DND-41 (cell line): Measurements from ENCODE around the gene KANSL1L.

Experiments used
- ATAC-seq: fragments of 200-7000 bp; cut with Tn5 transposase; 3 replicates; pipeline ENCODE4 v1.9.1; 2021; ENCODE audit warnings: low read depth; ENCODE audit not compliant: insufficient read depth
- DNase-seq: peaks from one replicate; pipeline ENCODE4 v3.0.0-alpha.2; 2020
- H2AFZ ChIP-seq: 2 replicates; pipeline ENCODE4 v1.6.0; 2012; ENCODE audit warnings: low read depth, low read length
- H3K27ac ChIP-seq: 2 replicates; pipeline ENCODE4 v1.5.1; 2012; ENCODE audit warnings: low read length, inconsistent platforms
- H3K27me3 ChIP-seq: fragments of 200-600 bp; sonication (generic); 2 replicates; pipeline ENCODE4 v1.6.0; 2012; ENCODE audit warnings: low read length, mild to moderate bottlenecking, inconsistent platforms; ENCODE audit not compliant: insufficient read depth, poor library complexity
- H3K36me3 ChIP-seq: 2 replicates; pipeline ENCODE4 v1.5.1; 2012; ENCODE audit warnings: low read length, inconsistent platforms; ENCODE audit not compliant: insufficient read depth
- H3K4me1 ChIP-seq: 2 replicates; pipeline ENCODE4 v1.5.1; 2012; ENCODE audit warnings: mild to moderate bottlenecking, low read length; ENCODE audit not compliant: insufficient read depth
- H3K4me2 ChIP-seq: 2 replicates; pipeline ENCODE4 v1.6.0; 2012; ENCODE audit warnings: mild to moderate bottlenecking, moderate library complexity, low read length, inconsistent platforms; ENCODE audit not compliant: insufficient read depth
- H3K4me3 ChIP-seq, 2 experiments: fragments of 200-600 bp in 1 of 2; shearing (Covaris generic) in 1 of 2; 2 replicates each; pipeline ENCODE4 v1.5.1; 2012 to 2016; ENCODE audit warnings: inconsistent platforms in 2 of 2, low read length in 2 of 2, mild to moderate bottlenecking in 2 of 2, low read depth in 1 of 2, moderate library complexity in 1 of 2
- H3K79me2 ChIP-seq: 2 replicates; pipeline ENCODE4 v1.6.0; 2012; ENCODE audit warnings: low read length, inconsistent platforms; ENCODE audit not compliant: insufficient read depth
- H3K9ac ChIP-seq: 2 replicates; pipeline ENCODE4 v1.6.0; 2012; ENCODE audit warnings: low read depth, mild to moderate bottlenecking, inconsistent platforms, low read length, moderate library complexity
- H3K9me3 ChIP-seq: 2 replicates; pipeline ENCODE4 v1.5.1; 2012; ENCODE audit warnings: low read length, moderate library complexity, mild to moderate bottlenecking, inconsistent platforms; ENCODE audit not compliant: insufficient read depth, severe bottlenecking
- H4K20me1 ChIP-seq: 2 replicates; pipeline ENCODE4 v1.6.0; 2012; ENCODE audit warnings: low read length; ENCODE audit not compliant: insufficient read depth
- EZH2 ChIP-seq: IDR thresholded peaks from 3 replicates; pipeline ENCODE4 v1.6.1; 2012; ENCODE audit warnings: borderline replicate concordance, low read depth, mild to moderate bottlenecking, moderate library complexity, low read length, inconsistent platforms; ENCODE audit not compliant: severe bottlenecking
- TF ChIP-seq, protein P1 (sequence below): IDR thresholded peaks from 2 replicates; pipeline ENCODE4 v1.5.1; 2012; ENCODE audit warnings: borderline replicate concordance, low read length, moderate library complexity, mild to moderate bottlenecking; ENCODE audit not compliant: poor library complexity, severe bottlenecking; ENCODE audit errors: extremely low read depth

Gene KANSL1L

DNA sequence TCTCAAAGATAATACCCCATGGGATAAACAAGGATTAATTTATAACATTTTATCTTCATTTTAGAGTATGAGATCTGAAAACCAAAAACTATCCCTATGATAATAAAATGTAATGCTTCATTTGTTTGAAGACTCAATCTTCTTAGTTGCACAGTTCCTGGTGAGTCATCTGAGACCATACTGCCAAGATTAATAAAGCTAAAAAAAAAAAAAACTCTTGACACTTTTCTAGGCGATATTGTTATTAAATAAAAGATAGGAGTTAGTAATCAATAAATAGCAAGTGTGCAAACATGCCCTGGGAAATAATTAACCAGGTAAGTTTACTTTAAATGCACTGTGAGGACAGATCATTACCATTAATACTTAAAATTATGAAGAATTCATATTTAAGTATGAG lies 84.9 kb downstream of the KANSL1L start:
- TF ChIP-seq, protein P1, sequence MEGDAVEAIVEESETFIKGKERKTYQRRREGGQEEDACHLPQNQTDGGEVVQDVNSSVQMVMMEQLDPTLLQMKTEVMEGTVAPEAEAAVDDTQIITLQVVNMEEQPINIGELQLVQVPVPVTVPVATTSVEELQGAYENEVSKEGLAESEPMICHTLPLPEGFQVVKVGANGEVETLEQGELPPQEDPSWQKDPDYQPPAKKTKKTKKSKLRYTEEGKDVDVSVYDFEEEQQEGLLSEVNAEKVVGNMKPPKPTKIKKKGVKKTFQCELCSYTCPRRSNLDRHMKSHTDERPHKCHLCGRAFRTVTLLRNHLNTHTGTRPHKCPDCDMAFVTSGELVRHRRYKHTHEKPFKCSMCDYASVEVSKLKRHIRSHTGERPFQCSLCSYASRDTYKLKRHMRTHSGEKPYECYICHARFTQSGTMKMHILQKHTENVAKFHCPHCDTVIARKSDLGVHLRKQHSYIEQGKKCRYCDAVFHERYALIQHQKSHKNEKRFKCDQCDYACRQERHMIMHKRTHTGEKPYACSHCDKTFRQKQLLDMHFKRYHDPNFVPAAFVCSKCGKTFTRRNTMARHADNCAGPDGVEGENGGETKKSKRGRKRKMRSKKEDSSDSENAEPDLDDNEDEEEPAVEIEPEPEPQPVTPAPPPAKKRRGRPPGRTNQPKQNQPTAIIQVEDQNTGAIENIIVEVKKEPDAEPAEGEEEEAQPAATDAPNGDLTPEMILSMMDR, result no peak
- TF ChIP-seq EZH2, result no peak
- H3K36me3 ChIP-seq, result no peaks in the 10 kb centered on the region
- H2AFZ ChIP-seq, result no peak overlapping the region
- no peak overlapping the region for H3K9ac ChIP-seq
- no peak overlapping the region for H3K4me3 ChIP-seq
- H3K4me1 ChIP-seq, result no peaks in the 10 kb centered on the region
- H4K20me1 ChIP-seq, result no peaks in the 10 kb centered on the region
- H3K9me3 ChIP-seq, result no peaks in the 10 kb centered on the region
- ATAC-seq (no peak), DNase-seq (no peak)
- H3K27me3 ChIP-seq, result no peaks in the 10 kb centered on the region
- no peak overlapping the region for H3K4me2 ChIP-seq
- H3K79me2 ChIP-seq, result no peaks in the 10 kb centered on the region
- no peak overlapping the region for H3K27ac ChIP-seq

DNA sequence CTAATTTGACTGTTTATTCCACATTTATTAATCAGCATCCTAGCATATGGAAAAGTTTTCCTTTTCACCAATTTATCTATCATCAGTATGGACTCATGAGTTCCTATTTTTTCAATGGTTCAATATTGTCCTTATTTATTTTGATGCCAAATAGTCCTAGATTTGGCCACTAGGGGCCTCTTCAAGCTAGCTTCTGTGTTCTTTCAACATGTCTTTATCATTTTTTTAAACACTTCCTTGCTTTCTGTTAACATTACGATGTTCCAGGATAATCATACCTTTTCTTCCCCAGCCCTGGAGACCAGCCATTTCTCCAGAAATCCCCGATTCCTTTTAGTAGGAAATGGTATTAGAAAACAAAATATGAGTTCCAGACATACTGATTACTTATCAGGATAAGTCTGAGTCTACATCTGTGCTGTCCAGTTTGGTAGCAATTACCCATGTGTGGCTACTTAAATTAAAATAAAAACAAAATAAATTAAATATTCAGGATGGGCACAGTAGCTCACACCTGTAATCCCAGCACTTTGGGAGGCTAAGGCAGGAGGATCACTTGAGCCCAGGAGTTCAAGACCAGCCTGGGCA lies 98.2 kb downstream of the KANSL1L start:
- H3K4me3 ChIP-seq, result no peak overlapping the region
- ATAC-seq, result peak; percentile 68; the same call in 2 of the 3 replicates
- no peaks in the 10 kb centered on the region for H3K27me3 ChIP-seq
- no peak overlapping the region for H2AFZ ChIP-seq
- DNase-seq, result peak; percentile 11
- no peaks in the 10 kb centered on the region for H4K20me1 ChIP-seq
- H3K4me1 ChIP-seq, result no peaks in the 10 kb centered on the region
- H3K27ac ChIP-seq, result no peak overlapping the region
- no peak overlapping the region for H3K4me2 ChIP-seq
- no peak for TF ChIP-seq EZH2
- TF ChIP-seq, protein P1, result peak; percentile 62
- no peaks in the 10 kb centered on the region for H3K9me3 ChIP-seq
- H3K9ac ChIP-seq, result no peak overlapping the region
- no peaks in the 10 kb centered on the region for H3K79me2 ChIP-seq
- no peaks in the 10 kb centered on the region; the same call in 1 of the 2 replicates for H3K36me3 ChIP-seq

DNA sequence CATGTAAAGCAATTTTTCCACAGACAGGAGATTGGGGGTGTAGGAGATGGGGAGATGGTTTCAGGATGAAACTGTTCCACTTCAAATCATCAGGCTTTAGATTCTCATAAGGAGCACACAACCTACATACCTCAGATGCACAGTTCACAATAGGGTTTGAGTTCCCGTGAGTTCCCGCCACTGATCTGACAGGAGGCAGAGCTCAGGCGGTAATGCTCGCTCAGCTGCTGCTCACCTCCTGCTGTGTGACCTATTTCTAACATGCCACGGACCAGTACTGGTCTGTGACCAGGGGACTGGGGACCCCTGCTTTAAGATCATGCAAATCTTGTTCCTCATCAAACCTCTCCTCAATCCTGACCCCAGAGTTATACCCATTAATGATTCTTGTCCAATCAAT lies 98.7 kb downstream of the KANSL1L start:
- ATAC-seq (no peak), DNase-seq (no peak)
- Histone ChIP-seq H3K9ac (no peak overlapping the region), H4K20me1 (no peaks in the 10 kb centered on the region), H3K4me2 (no peak overlapping the region), H3K9me3 (no peaks in the 10 kb centered on the region), H3K4me3 (no peak overlapping the region), H3K4me1 (no peaks in the 10 kb centered on the region), H3K36me3 (no peaks in the 10 kb centered on the region; the same call in 1 of the 2 replicates), H3K27ac (no peak overlapping the region), H3K79me2 (no peaks in the 10 kb centered on the region), H3K27me3 (no peaks in the 10 kb centered on the region), H2AFZ (no peak overlapping the region)
- TF ChIP-seq, protein P1, result no peak
- TF ChIP-seq EZH2, result no peak

DNA sequence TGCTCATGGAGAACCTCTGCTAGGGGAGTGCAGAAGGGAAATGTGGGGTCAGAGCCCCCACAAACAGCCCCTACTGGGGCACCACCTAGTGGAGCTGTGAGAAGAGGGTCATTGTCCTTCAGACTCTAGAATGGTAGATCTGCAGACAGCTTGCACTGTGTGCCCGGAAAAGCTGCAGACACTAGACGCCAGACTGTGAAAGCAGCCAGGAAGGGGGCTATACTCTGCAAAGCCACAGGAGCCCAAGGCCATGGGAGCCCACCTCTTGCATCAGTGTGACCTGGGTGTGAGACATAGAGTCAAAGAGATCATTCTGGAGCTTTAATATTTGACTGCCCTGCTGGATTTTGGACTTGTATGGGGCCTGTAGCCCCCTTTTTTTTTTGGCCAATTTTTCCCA lies 107.9 kb downstream of the KANSL1L start:
- no peak for TF ChIP-seq EZH2
- TF ChIP-seq, protein P1, result no peak

More for the DNA sequence above, 107.9 kb downstream of the KANSL1L start:
- DNase-seq, result no peak
- H3K36me3 ChIP-seq, result no peaks in the 10 kb centered on the region
- H3K4me3 ChIP-seq, result no peak overlapping the region
- H3K4me1 ChIP-seq, result no peaks in the 10 kb centered on the region
- ATAC-seq, result peak; percentile 27; the same call in 1 of the 3 replicates
- H3K4me2 ChIP-seq, result no peak overlapping the region
- no peaks in the 10 kb centered on the region for H3K27me3 ChIP-seq
- no peaks in the 10 kb centered on the region for H3K9me3 ChIP-seq
- H2AFZ ChIP-seq, result no peak overlapping the region
- no peak overlapping the region for H3K27ac ChIP-seq
- no peaks in the 10 kb centered on the region for H3K79me2 ChIP-seq
- no peak overlapping the region for H3K9ac ChIP-seq
- H4K20me1 ChIP-seq, result no peaks in the 10 kb centered on the region
